Caco-2 (cell line): ENCODE measurements around the gene ZC3H18. TPM values are rescaled to one million over a fixed set of nuclear protein-coding genes. Genes with fewer than 3 reads are reported as not detected.

Experiments used
- BruUV-seq: library from RNA; stranded (reverse); fragments of 400-500 nt; replicated peaks from 2 replicates; lab custom pipeline; 2021; lab: Mats Ljungman, UMichigan
- CTCF ChIA-PET: fragments of 300-600 bp; sonication (Branson Sonifier 250); formaldehyde crosslinking; loops from one replicate; lab custom pipeline; 2022; ENCODE audit warnings: antibody characterized with exemption; lab: Charles Lee
- POLR2A ChIA-PET: fragments of 300-600 bp; sonication (Branson Sonifier 250); formaldehyde crosslinking; loops from one replicate; lab custom pipeline; 2022; ENCODE audit warnings: antibody characterized with exemption; lab: Charles Lee
- DNase-seq, 2 experiments: peaks; one replicate each; pipeline versions ENCODE4 v3.0.0 to v3.0.0-alpha.2; 2020 to 2022
- H3K27me3 ChIP-seq: replicated peaks from 2 replicates; pipeline ENCODE4 v1.6.0; 2011; ENCODE audit warnings: low read length; ENCODE audit not compliant: control insufficient read depth, insufficient read depth
- H3K36me3 ChIP-seq: 2 replicates; pipeline ENCODE4 v1.5.1; 2011; ENCODE audit warnings: low read length; ENCODE audit not compliant: control insufficient read depth, insufficient read depth
- H3K4me1 ChIP-seq: fragments of 250-450 bp; sonication (Bioruptor Pico); 2 replicates; pipeline ENCODE4 v1.5.1; 2020; ENCODE audit warnings: mild to moderate bottlenecking
- H3K4me3 ChIP-seq: 2 replicates; pipeline ENCODE4 v1.5.1; 2011; ENCODE audit warnings: low read depth, mild to moderate bottlenecking, control low read depth, low read length
- H3K9me3 ChIP-seq: fragments of 250-450 bp; sonication (Bioruptor Pico); 2 replicates; pipeline ENCODE4 v1.5.1; 2020; ENCODE audit warnings: mild to moderate bottlenecking, moderate library complexity
- H3K27ac Mint-ChIP-seq: one replicate; pipeline ENCODE4 v1.8.0; 2022; ENCODE audit warnings: mixed read lengths; ENCODE audit not compliant: unreplicated experiment
- H3K27me3 Mint-ChIP-seq: one replicate; pipeline ENCODE4 v1.8.0; 2022; ENCODE audit warnings: mixed read lengths; ENCODE audit not compliant: insufficient read depth, unreplicated experiment
- H3K36me3 Mint-ChIP-seq: one replicate; pipeline ENCODE4 v1.8.0; 2022; ENCODE audit warnings: mild to moderate bottlenecking, mixed read lengths; ENCODE audit not compliant: insufficient read depth, unreplicated experiment
- H3K4me1 Mint-ChIP-seq: one replicate; pipeline ENCODE4 v1.8.0; 2022; ENCODE audit warnings: low read depth, mixed read lengths; ENCODE audit not compliant: unreplicated experiment
- H3K4me3 Mint-ChIP-seq: one replicate; pipeline ENCODE4 v1.8.0; 2022; ENCODE audit warnings: mild to moderate bottlenecking, moderate library complexity, mixed read lengths; ENCODE audit not compliant: unreplicated experiment
- H3K9me3 Mint-ChIP-seq: one replicate; pipeline ENCODE4 v1.8.0; 2022; ENCODE audit warnings: mixed read lengths; ENCODE audit not compliant: unreplicated experiment
- intact Hi-C: fragments of 100-400 bp; cut with micrococcal nuclease; formaldehyde crosslinking; loops from one replicate; pipeline ENCODE4 v1.10.0; 2022; ENCODE audit not compliant: unreplicated experiment
- total RNA-seq: library from RNA; stranded (reverse); gene quantifications from 2 replicates; pipeline ENCODE4 v1.2.3, GENCODE V29; 2022
- TF ChIP-seq, protein P1 (sequence below), 2 experiments: fragments of 200-600 bp in 1 of 2; IDR thresholded peaks; 1 replicate in 1 of 2; 2 replicates in 1 of 2; pipeline versions ENCODE4 v1.5.1 to v1.8.0; 2011 to 2022; ENCODE audit warnings: antibody characterized with exemption in 1 of 2, control low read depth in 1 of 2, inconsistent platforms in 1 of 2, low read depth in 1 of 2, low read length in 1 of 2, mild to moderate bottlenecking in 1 of 2, moderate library complexity in 1 of 2; ENCODE audit not compliant: insufficient read depth in 1 of 2, severe bottlenecking in 1 of 2, unreplicated experiment in 1 of 2

ZC3H18 gene
- total RNA-seq, 1 experiment from 2014 or later = 82.0 TPM

DNA sequence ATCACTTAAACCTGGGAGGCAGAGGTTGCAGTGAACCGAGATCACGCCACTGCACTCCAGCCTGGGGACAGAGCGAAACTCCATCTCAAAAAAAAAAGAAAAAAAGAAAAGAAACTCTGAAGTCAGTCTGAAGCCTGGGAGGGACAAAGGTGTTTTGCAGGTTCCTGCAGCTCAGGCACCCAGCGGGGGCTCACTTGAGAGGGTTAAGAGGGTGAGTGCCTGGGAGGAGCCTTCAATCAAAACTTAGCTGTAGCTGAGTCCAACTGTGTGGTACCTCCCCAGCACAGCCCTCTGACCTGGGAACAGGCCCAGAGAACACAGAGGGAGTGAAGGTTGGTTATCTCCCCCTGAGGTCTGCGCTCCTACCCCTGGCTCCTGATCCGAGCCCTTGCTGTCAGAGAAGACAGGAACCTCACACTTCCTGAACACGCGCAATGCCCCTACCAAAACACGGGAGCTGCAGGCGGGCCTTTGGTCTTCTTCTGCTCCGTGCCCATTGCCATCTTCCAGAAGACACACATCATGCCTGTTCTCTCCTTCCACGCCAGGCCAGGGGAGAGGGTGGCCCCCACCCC lies 20.4 kb upstream of the ZC3H18 start:
- H3K27me3 ChIP-seq = 0 out of 2 replicates have a peak, but pooled peaks cover 1% of the 10 kb centered on the region
- Mint-ChIP-seq H3K27ac (no peak overlapping the region), H3K4me1 (no peaks in the 10 kb centered on the region), H3K36me3 (no peaks in the 10 kb centered on the region), H3K9me3 (no peaks in the 10 kb centered on the region), H3K4me3 (no peak overlapping the region), H3K27me3 (peaks cover 12% of the 10 kb centered on the region)
- POLR2A ChIA-PET = interaction anchor here (0.5 kb wide), 1 partner anchor 8 kb away, joined by 4 read pairs; no protein-coding TSS in a partner anchor
- no peak for DNase-seq
- no peak overlapping the region for H3K4me3 ChIP-seq
- BruUV-seq = no TSS peak
- peaks cover 7% of the 10 kb centered on the region; the same call in 1 of the 2 replicates for H3K4me1 ChIP-seq
- intact Hi-C loops = no loop called here
- no peaks in the 10 kb centered on the region for H3K9me3 ChIP-seq
- no peaks in the 10 kb centered on the region for H3K36me3 ChIP-seq
- CTCF ChIA-PET = interaction anchor here (0.6 to 0.7 kb wide), 3 partner anchors 13 to 741 kb away, joined by 3 read pairs; no protein-coding TSS in a partner anchor
- TF ChIP-seq, protein P1, sequence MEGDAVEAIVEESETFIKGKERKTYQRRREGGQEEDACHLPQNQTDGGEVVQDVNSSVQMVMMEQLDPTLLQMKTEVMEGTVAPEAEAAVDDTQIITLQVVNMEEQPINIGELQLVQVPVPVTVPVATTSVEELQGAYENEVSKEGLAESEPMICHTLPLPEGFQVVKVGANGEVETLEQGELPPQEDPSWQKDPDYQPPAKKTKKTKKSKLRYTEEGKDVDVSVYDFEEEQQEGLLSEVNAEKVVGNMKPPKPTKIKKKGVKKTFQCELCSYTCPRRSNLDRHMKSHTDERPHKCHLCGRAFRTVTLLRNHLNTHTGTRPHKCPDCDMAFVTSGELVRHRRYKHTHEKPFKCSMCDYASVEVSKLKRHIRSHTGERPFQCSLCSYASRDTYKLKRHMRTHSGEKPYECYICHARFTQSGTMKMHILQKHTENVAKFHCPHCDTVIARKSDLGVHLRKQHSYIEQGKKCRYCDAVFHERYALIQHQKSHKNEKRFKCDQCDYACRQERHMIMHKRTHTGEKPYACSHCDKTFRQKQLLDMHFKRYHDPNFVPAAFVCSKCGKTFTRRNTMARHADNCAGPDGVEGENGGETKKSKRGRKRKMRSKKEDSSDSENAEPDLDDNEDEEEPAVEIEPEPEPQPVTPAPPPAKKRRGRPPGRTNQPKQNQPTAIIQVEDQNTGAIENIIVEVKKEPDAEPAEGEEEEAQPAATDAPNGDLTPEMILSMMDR (IDR thresholded peaks at IDR 0.05; ENCODE audit: insufficient read depth in 1 of 2, low read depth in 1 of 2, low read length in 1 of 2, severe bottlenecking in 1 of 2, unreplicated experiment in 1 of 2) = no peak

DNA sequence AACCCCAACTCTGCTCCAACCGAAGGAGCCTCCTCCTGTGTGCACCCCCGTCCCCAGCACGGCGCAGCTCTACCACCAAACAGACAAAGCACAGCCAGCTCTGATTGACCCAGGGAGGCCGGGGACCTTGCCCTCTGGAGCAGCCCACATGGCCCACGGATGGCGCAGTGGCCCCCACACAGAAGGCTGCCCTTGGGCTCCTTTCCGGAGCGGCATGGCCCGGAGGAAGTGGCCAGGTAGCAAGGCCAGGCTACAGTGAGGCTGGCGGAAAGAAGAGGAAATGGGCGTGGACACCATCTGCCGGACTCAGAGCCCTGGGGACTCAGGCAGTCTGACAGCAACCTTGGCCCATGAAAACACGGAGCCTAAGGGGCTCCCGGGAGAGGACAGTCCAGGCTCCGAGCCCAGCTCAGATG lies 19.9 kb upstream of the ZC3H18 start:
- CTCF ChIA-PET = interaction anchor here (0.6 kb wide), 2 partner anchors 95 to 741 kb away, joined by 3 read pairs; no protein-coding TSS in a partner anchor

DNA sequence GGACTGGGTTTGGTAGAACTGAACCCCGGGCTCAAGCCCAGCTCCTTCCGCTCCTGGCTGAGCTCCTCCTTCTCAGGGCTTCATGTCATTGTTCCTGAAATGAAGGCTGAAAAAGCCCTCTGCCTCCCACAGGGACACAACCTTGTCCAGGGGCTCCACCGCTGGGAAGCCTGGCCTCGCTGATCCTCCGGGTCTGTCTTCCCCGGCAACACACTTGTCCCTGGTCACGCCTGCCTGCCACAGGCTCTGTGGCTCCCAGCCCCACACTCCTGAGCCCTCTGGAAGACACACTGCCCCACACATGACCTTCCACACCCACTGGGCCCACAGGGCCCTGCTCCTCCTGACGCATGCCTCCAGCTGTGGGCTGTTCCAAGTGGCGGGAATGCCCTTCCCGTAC lies 18.0 kb upstream of the ZC3H18 start:
- Mint-ChIP-seq H3K27me3 (no peaks in the 10 kb centered on the region), H3K27ac (no peak overlapping the region), H3K9me3 (peaks cover 13% of the 10 kb centered on the region), H3K36me3 (no peaks in the 10 kb centered on the region), H3K4me1 (no peaks in the 10 kb centered on the region), H3K4me3 (no peak overlapping the region)
- Histone ChIP-seq H3K9me3 (peaks cover 10% of the 10 kb centered on the region), H3K4me3 (no peak overlapping the region), H3K4me1 (peaks cover 7% of the 10 kb centered on the region; the same call in 1 of the 2 replicates), H3K27me3 (no peaks in the 10 kb centered on the region), H3K36me3 (no peaks in the 10 kb centered on the region)
- POLR2A ChIA-PET = interaction anchor here (0.6 kb wide), 1 partner anchor 9 kb away, joined by 3 read pairs; no protein-coding TSS in a partner anchor
- DNase-seq = no peak
- no TSS peak for BruUV-seq
- intact Hi-C loops = no loop called here
- CTCF ChIA-PET = no interaction called here
- TF ChIP-seq, protein P1 (IDR thresholded peaks at IDR 0.05; ENCODE audit: insufficient read depth in 1 of 2, low read depth in 1 of 2, low read length in 1 of 2, severe bottlenecking in 1 of 2, unreplicated experiment in 1 of 2) = no peak

More for the DNA sequence above, 19.9 kb upstream of the ZC3H18 start:
- no peak for DNase-seq
- H3K27ac Mint-ChIP-seq = no peak overlapping the region
- POLR2A ChIA-PET = no interaction called here
- Histone ChIP-seq H3K36me3 (no peaks in the 10 kb centered on the region), H3K27me3 (0 out of 2 replicates have a peak, but pooled peaks cover 1% of the 10 kb centered on the region), H3K4me3 (no peak overlapping the region), H3K9me3 (no peaks in the 10 kb centered on the region), H3K4me1 (peaks cover 7% of the 10 kb centered on the region; the same call in 1 of the 2 replicates)
- H3K27me3 Mint-ChIP-seq = peaks cover 12% of the 10 kb centered on the region
- TF ChIP-seq, protein P1 (IDR thresholded peaks at IDR 0.05; ENCODE audit: insufficient read depth in 1 of 2, low read depth in 1 of 2, low read length in 1 of 2, severe bottlenecking in 1 of 2, unreplicated experiment in 1 of 2) = no peak
- H3K4me1 Mint-ChIP-seq = no peaks in the 10 kb centered on the region
- H3K4me3 Mint-ChIP-seq = no peak overlapping the region
- no TSS peak for BruUV-seq
- H3K36me3 Mint-ChIP-seq = no peaks in the 10 kb centered on the region
- no peaks in the 10 kb centered on the region for H3K9me3 Mint-ChIP-seq
- intact Hi-C loops = no loop called here
